WERI-Rb-1 (cell line): Measurements from ENCODE around the gene RIMS4.
A peak's percentile ranks its signal among the peaks of the same experiment; 100 is the strongest.

ENCODE experiments used
- DNase-seq: peaks from one replicate; pipeline ENCODE4 v3.0.0-alpha.2; 2020
- H3K27ac ChIP-seq: fragments of 250-450 bp; sonication (Bioruptor Pico); 2 replicates; pipeline ENCODE4 v1.5.1; 2020; ENCODE audit warnings: mild to moderate bottlenecking, moderate library complexity
- H3K27me3 ChIP-seq: fragments of 250-450 bp; sonication (Bioruptor Pico); 2 replicates; pipeline ENCODE4 v1.5.1; 2021; ENCODE audit warnings: mild to moderate bottlenecking, low read depth, moderate library complexity; ENCODE audit not compliant: insufficient read depth, severe bottlenecking
- H3K36me3 ChIP-seq: fragments of 250-450 bp; sonication (Bioruptor Pico); 2 replicates; pipeline ENCODE4 v1.5.1; 2020; ENCODE audit warnings: mild to moderate bottlenecking, moderate library complexity
- H3K4me3 ChIP-seq: 2 replicates; pipeline ENCODE4 v1.5.1; 2011; ENCODE audit warnings: low read depth, mild to moderate bottlenecking, control low read depth, low read length
- H3K9me3 ChIP-seq: fragments of 250-450 bp; sonication (Bioruptor Pico); 2 replicates; pipeline ENCODE4 v1.5.1; 2021; ENCODE audit warnings: mild to moderate bottlenecking, moderate library complexity; ENCODE audit not compliant: severe bottlenecking
- CTCF ChIP-seq: IDR thresholded peaks from 2 replicates; pipeline ENCODE4 v1.5.1; 2011; ENCODE audit warnings: low read depth, mild to moderate bottlenecking, control low read depth, inconsistent platforms, low read length

Gene RIMS4

GRCh38 chr20:44722990-44723389, 87.4 kb downstream of the RIMS4 start:
- TF ChIP-seq CTCF, result no peak
- H3K4me3 ChIP-seq, result no peak overlapping the region
- no peak for DNase-seq
- H3K9me3 ChIP-seq, result no peaks in the 10 kb centered on the region
- H3K36me3 ChIP-seq, result no peaks in the 10 kb centered on the region
- H3K27me3 ChIP-seq, result no peaks in the 10 kb centered on the region
- H3K27ac ChIP-seq, result no peak overlapping the region

- no peak overlapping the region for H3K27ac ChIP-seq
- no peak overlapping the region for H3K4me3 ChIP-seq
- no peak for DNase-seq
- no peaks in the 10 kb centered on the region for H3K9me3 ChIP-seq
- H3K27me3 ChIP-seq, result no peaks in the 10 kb centered on the region
- no peaks in the 10 kb centered on the region for H3K36me3 ChIP-seq
- no peak for TF ChIP-seq CTCF
Observed at GRCh38 chr20:44721785-44722054, 88.6 kb downstream of the RIMS4 start.

- Histone ChIP-seq H3K9me3 (no peaks in the 10 kb centered on the region), H3K36me3 (no peaks in the 10 kb centered on the region), H3K27me3 (no peaks in the 10 kb centered on the region), H3K4me3 (no peak overlapping the region), H3K27ac (no peak overlapping the region)
- TF ChIP-seq CTCF, result no peak
- no peak for DNase-seq
Observed at GRCh38 chr20:44720997-44721784, 89.2 kb downstream of the RIMS4 start.

GRCh38 chr20:44720621-44720996, 89.7 kb downstream of the RIMS4 start:
- H3K36me3 ChIP-seq, result no peaks in the 10 kb centered on the region
- no peak overlapping the region for H3K4me3 ChIP-seq
- DNase-seq, result no peak
- TF ChIP-seq CTCF, result no peak
- no peak overlapping the region for H3K27ac ChIP-seq
- H3K27me3 ChIP-seq, result no peaks in the 10 kb centered on the region
- no peaks in the 10 kb centered on the region for H3K9me3 ChIP-seq

GRCh38 chr20:44719841-44720240, 90.5 kb downstream of the RIMS4 start:
- no peaks in the 10 kb centered on the region for H3K27me3 ChIP-seq
- TF ChIP-seq CTCF, result no peak
- no peaks in the 10 kb centered on the region for H3K36me3 ChIP-seq
- H3K4me3 ChIP-seq, result no peak overlapping the region
- H3K9me3 ChIP-seq, result no peaks in the 10 kb centered on the region
- no peak for DNase-seq
- no peak overlapping the region for H3K27ac ChIP-seq

GRCh38 chr20:44717986-44718385, 92.4 kb downstream of the RIMS4 start:
- DNase-seq, result peak; percentile 83
- Histone ChIP-seq H3K4me3 (no peak overlapping the region), H3K36me3 (no peaks in the 10 kb centered on the region), H3K27ac (no peak overlapping the region), H3K27me3 (no peaks in the 10 kb centered on the region), H3K9me3 (no peaks in the 10 kb centered on the region)
- TF ChIP-seq CTCF, result peak; percentile 74
